GM12878 (cell line): ENCODE measurements around the gene DEXI. TPM values are rescaled to one million over a fixed set of nuclear protein-coding genes. Genes with fewer than 3 reads are reported as not detected.
A peak's percentile ranks its signal among the peaks of the same experiment; 100 is the strongest.

ENCODE experiments used
- ATF7 ChIP-seq: fragments of 450-650 bp; IDR thresholded peaks from 2 replicates; pipeline ENCODE4 v1.6.1; 2016; ENCODE audit warnings: low read depth, mild to moderate bottlenecking
- BACH1 ChIP-seq: fragments of 450-650 bp; IDR thresholded peaks from 2 replicates; pipeline ENCODE4 v1.6.1; 2017; ENCODE audit warnings: mild to moderate bottlenecking, borderline replicate concordance
- BMI1 ChIP-seq: fragments of 450-650 bp; IDR thresholded peaks from 2 replicates; pipeline ENCODE4 v1.6.1; 2016; ENCODE audit warnings: mild to moderate bottlenecking, moderate library complexity, borderline replicate concordance
- E2F4 ChIP-seq: IDR thresholded peaks from 2 replicates; pipeline ENCODE4 v1.6.1; 2012; ENCODE audit warnings: low read depth, low read length, improper control_type of control experiment
- E4F1 ChIP-seq: fragments of 450-650 bp; IDR thresholded peaks from 2 replicates; pipeline ENCODE4 v1.6.1; 2018; ENCODE audit warnings: borderline replicate concordance, mild to moderate bottlenecking; ENCODE audit not compliant: partially characterized antibody
- EGR1 ChIP-seq, 2 experiments: IDR thresholded peaks; 1 replicate in 1 of 2; 2 replicates in 1 of 2; pipeline ENCODE4 v1.6.1; 2011 to 2012; ENCODE audit warnings: low read depth in 2 of 2, low read length in 2 of 2, borderline replicate concordance in 1 of 2, mild to moderate bottlenecking in 1 of 2, moderate library complexity in 1 of 2
- EZH2 ChIP-seq: IDR thresholded peaks from 2 replicates; pipeline ENCODE4 v1.6.1; 2012; ENCODE audit warnings: low read depth, mild to moderate bottlenecking, control low read depth, inconsistent platforms, low read length, borderline replicate concordance; ENCODE audit not compliant: control insufficient read depth
- FOXK2 ChIP-seq: fragments of 450-650 bp; IDR thresholded peaks from 2 replicates; pipeline ENCODE4 v1.6.1; 2017; ENCODE audit warnings: mild to moderate bottlenecking, moderate library complexity
- GATAD2B ChIP-seq: fragments of 450-650 bp; conservative IDR thresholded peaks from 2 replicates; pipeline ENCODE4 v1.6.1; 2017; ENCODE audit warnings: low read depth, mild to moderate bottlenecking, moderate library complexity
- HDAC2 ChIP-seq: fragments of 200-600 bp; sonication (generic); IDR thresholded peaks from 2 replicates; pipeline ENCODE4 v1.6.1; 2017
- JUNB ChIP-seq: IDR thresholded peaks from 2 replicates; pipeline ENCODE4 v1.6.1; 2016; ENCODE audit warnings: antibody characterized with exemption, mild to moderate bottlenecking
- MEF2A ChIP-seq: IDR thresholded peaks from 2 replicates; pipeline ENCODE4 v1.6.1; 2011; ENCODE audit warnings: low read depth, mild to moderate bottlenecking, low read length, moderate library complexity; ENCODE audit not compliant: insufficient read depth
- PKNOX1 ChIP-seq: fragments of 450-650 bp; IDR thresholded peaks from 2 replicates; pipeline ENCODE4 v1.6.1; 2016; ENCODE audit warnings: mild to moderate bottlenecking
- PML ChIP-seq: IDR thresholded peaks from 2 replicates; pipeline ENCODE4 v1.6.1; 2012; ENCODE audit warnings: low read length, inconsistent platforms
- POLR2AphosphoS5 ChIP-seq: IDR thresholded peaks from 2 replicates; pipeline ENCODE4 v1.6.1; 2011; ENCODE audit warnings: mild to moderate bottlenecking, low read length, inconsistent platforms
- PRDM15 ChIP-seq: fragments of 450-650 bp; formaldehyde crosslinking; IDR thresholded peaks from 2 replicates; pipeline ENCODE4 v1.4.0; 2020; ENCODE audit warnings: mild to moderate bottlenecking, moderate library complexity
- RAD51 ChIP-seq: fragments of 450-650 bp; IDR thresholded peaks from 2 replicates; pipeline ENCODE4 v1.6.1; 2016; ENCODE audit warnings: moderate library complexity, mild to moderate bottlenecking, inconsistent platforms
- RB1 ChIP-seq: fragments of 450-650 bp; formaldehyde crosslinking; IDR thresholded peaks from 2 replicates; pipeline ENCODE4 v1.6.1; 2017; ENCODE audit warnings: mild to moderate bottlenecking, borderline replicate concordance
- STAT3 ChIP-seq: IDR thresholded peaks from 2 replicates; pipeline ENCODE4 v1.6.1; 2011; ENCODE audit warnings: low read depth, low read length, improper control_type of control experiment
- TCF3 ChIP-seq: IDR thresholded peaks from 2 replicates; pipeline ENCODE4 v1.6.1; 2012; ENCODE audit warnings: low read depth, mild to moderate bottlenecking, low read length, borderline replicate concordance; ENCODE audit not compliant: insufficient read depth
- USF2 ChIP-seq: IDR thresholded peaks from 2 replicates; pipeline ENCODE4 v1.6.1; 2011; ENCODE audit warnings: low read depth, low read length, improper control_type of control experiment, borderline replicate concordance
- WRNIP1 ChIP-seq: IDR thresholded peaks from 2 replicates; pipeline ENCODE4 v1.6.1; 2011; ENCODE audit warnings: low read depth, low read length, improper control_type of control experiment, borderline replicate concordance
- polyA plus RNA-seq, 11 experiments: library from polyadenylated mRNA; depleted of rRNA in 4 of 11; unstranded in 6 of 11; stranded (reverse) in 5 of 11; fragments of >200 nt; fragmentation: Nextera tagmentation in 4 of 11; fragmentation: Illumina TruSeq in 1 of 11; extraction: Ambion mirVana in 4 of 11; extraction: Trizol in 1 of 11; gene quantifications; 1 replicate in 1 of 11; 2 replicates in 10 of 11; pipeline versions ENCODE4 v1.2.1 to v1.2.3, GENCODE V29; 2011 to 2016; ENCODE audit warnings: inconsistent platforms in 2 of 11, missing spikeins in 2 of 11, low read depth in 1 of 11
- total RNA-seq, 4 experiments: library from RNA; depleted of rRNA in 3 of 4; stranded (reverse); fragments of >200 nt in 3 of 4; fragmentation: Illumina TruSeq in 1 of 4; extraction: Trizol in 1 of 4; gene quantifications; 2 replicates each; pipeline versions ENCODE4 v1.2.1 to v1.2.3, GENCODE V29; 2013 to 2021

DEXI gene
- total and polyA plus RNA-seq, 10 of the 15 experiments (the other 5 are each of a cell fraction or from before 2014, with no cell fraction given): 1.4 to 26.3 (median 18.4) TPM

GRCh38 chr16:10949424-10949970 is 7.2 kb upstream of the DEXI start (continued):
- TF ChIP-seq RAD51 (peak; percentile 89), STAT3 (no peak), TCF3 (0 out of 2 replicates have a peak, but pooled peaks have one; percentile 61), WRNIP1 (no peak; the same call in 1 of the 2 replicates), E2F4 (no peak), GATAD2B (peak; percentile 99), RB1 (peak; percentile 100), EGR1 (IDR thresholded peaks at IDR 0.05; ENCODE audit: borderline replicate concordance in 1 of 2, low read depth in 2 of 2, low read length in 2 of 2) (no peak), BMI1 (no peak), USF2 (peak; percentile 45; the same call in 1 of the 2 replicates), MEF2A (no peak), BACH1 (0 out of 2 replicates have a peak, but pooled peaks have one; percentile 17), JUNB (no peak), ATF7 (peak; percentile 73), POLR2AphosphoS5 (peak; percentile 56; the same call in 1 of the 2 replicates), HDAC2 (no peak), FOXK2 (no peak), PKNOX1 (peak; percentile 50; the same call in 1 of the 2 replicates), EZH2 (no peak), E4F1 (no peak), PRDM15 (CRISPR knock-in tag) (no peak), PML (no peak)
